HepG2 (cell line): Measurements from ENCODE around the gene SEC31B. TPM values are rescaled to one million over a fixed set of nuclear protein-coding genes. Genes with fewer than 3 reads are reported as not detected.

Source experiments
- ATAC-seq: fragments of 200-7000 bp; cut with Tn5 transposase; 3 replicates; pipeline ENCODE4 v1.9.1; 2020; ENCODE audit warnings: mild to moderate bottlenecking, moderate library complexity
- BruUV-seq: library from RNA; stranded (reverse); fragments of 400-500 nt; replicated peaks from 2 replicates; lab custom pipeline; 2021; lab: Mats Ljungman, UMichigan
- CTCF ChIA-PET: fragments of 300-600 bp; formaldehyde crosslinking; extraction: SDS; loops from one replicate; lab custom pipeline; 2021; ENCODE audit warnings: low total read pairs, inconsistent platforms, low intra/inter-chr PET ratio; lab: Yijun Ruan, JAX
- POLR2A ChIA-PET: fragments of 350-600 bp; sonication (Branson Sonifier 250); formaldehyde crosslinking; loops from one replicate; lab custom pipeline; 2020; ENCODE audit warnings: antibody characterized with exemption, inconsistent platforms; lab: Yijun Ruan, JAX
- DNase-seq: peaks from one replicate; pipeline ENCODE4 v3.0.0-alpha.2; 2015; ENCODE audit warnings: low spot score
- FAIRE-seq: peaks from 3 replicates; lab custom pipeline; 2011; peaks lifted over from hg19 to GRCh38; lab: Jason Lieb, UNC
- H2AFZ ChIP-seq: one replicate; pipeline ENCODE4 v1.6.1; 2011; ENCODE audit warnings: low read length, inconsistent platforms
- H3K27ac ChIP-seq: fragments of 300-600 bp; 3 replicates; pipeline ENCODE4 v1.8.0; 2011; ENCODE audit warnings: mixed run types, mild to moderate bottlenecking, mixed read lengths, low read length, inconsistent platforms; ENCODE audit not compliant: insufficient read depth; ENCODE audit errors: extremely low read length
- H3K27me3 ChIP-seq, 2 experiments: fragments of 200-600 bp in 1 of 2; 2 replicates in 1 of 2; 3 replicates in 1 of 2; pipeline versions ENCODE4 v1.6.0 to v1.8.0; 2011; ENCODE audit warnings: low read length in 2 of 2, mild to moderate bottlenecking in 2 of 2, moderate library complexity in 2 of 2, inconsistent platforms in 1 of 2; ENCODE audit not compliant: insufficient read depth in 2 of 2, control insufficient read depth in 1 of 2
- H3K36me3 ChIP-seq, 2 experiments: fragments of 200-600 bp in 1 of 2; replicated peaks in 1 of 2; 2 replicates in 1 of 2; 3 replicates in 1 of 2; pipeline versions ENCODE4 v1.5.1 to v1.8.0; 2011; ENCODE audit warnings: low read length in 2 of 2, inconsistent platforms in 1 of 2; ENCODE audit not compliant: insufficient read depth in 2 of 2, control insufficient read depth in 1 of 2
- H3K4me1 ChIP-seq: 2 replicates; pipeline ENCODE4 v1.5.1; 2012; ENCODE audit warnings: low read length, inconsistent platforms; ENCODE audit not compliant: insufficient read depth
- H3K4me2 ChIP-seq: 2 replicates; pipeline ENCODE4 v1.6.0; 2011; ENCODE audit warnings: low read depth, low read length, inconsistent platforms
- H3K4me3 ChIP-seq, 3 experiments: fragments of 200-600 bp in 1 of 3; sonication (generic), shearing (Covaris generic) in 1 of 3; replicated peaks in 1 of 3; 2 replicates each; pipeline ENCODE4 v1.5.1; 2011 to 2016; ENCODE audit warnings: low read length in 3 of 3, inconsistent platforms in 2 of 3, low read depth in 2 of 3, mild to moderate bottlenecking in 2 of 3, control low read depth in 1 of 3, mixed read lengths in 1 of 3; ENCODE audit not compliant: insufficient read depth in 1 of 3
- H3K79me2 ChIP-seq: one replicate; pipeline ENCODE4 v1.6.1; 2011; ENCODE audit warnings: low read length, inconsistent platforms; ENCODE audit not compliant: insufficient read depth
- H3K9ac ChIP-seq: 2 replicates; pipeline ENCODE4 v1.6.0; 2011; ENCODE audit warnings: mild to moderate bottlenecking, low read depth, low read length, inconsistent platforms; ENCODE audit not compliant: insufficient read depth
- H3K9me3 ChIP-seq: 2 replicates; pipeline ENCODE4 v1.5.1; 2012; ENCODE audit warnings: mild to moderate bottlenecking, low read length
- H4K20me1 ChIP-seq: 2 replicates; pipeline ENCODE4 v1.6.0; 2011; ENCODE audit warnings: inconsistent platforms, mild to moderate bottlenecking, low read length, moderate library complexity; ENCODE audit not compliant: insufficient read depth
- GTF3A ChIP-seq: sonication (generic); formaldehyde crosslinking; conservative IDR thresholded peaks from 2 replicates; pipeline ENCODE4 v1.4.0; 2020; ENCODE audit warnings: mild to moderate bottlenecking, missing genetic modification reagents
- ISX ChIP-seq: sonication (generic); formaldehyde crosslinking; conservative IDR thresholded peaks from 2 replicates; pipeline ENCODE4 v1.5.0; 2020; ENCODE audit warnings: missing genetic modification reagents
- MAX ChIP-seq: IDR thresholded peaks from 2 replicates; pipeline ENCODE4 v1.6.1; 2012; ENCODE audit warnings: inconsistent platforms
- NFRKB ChIP-seq: fragments of 450-650 bp; IDR thresholded peaks from 2 replicates; pipeline ENCODE4 v1.6.1; 2017
- NR2F1 ChIP-seq, 2 experiments: fragments of 450-650 bp in 1 of 2; formaldehyde crosslinking in 1 of 2; IDR thresholded peaks; 2 replicates each; pipeline versions ENCODE4 v1.5.0 to v1.6.1; 2016 to 2020; ENCODE audit warnings: mild to moderate bottlenecking in 1 of 2, missing compliant biosample characterization in 1 of 2, missing genetic modification reagents in 1 of 2, moderate library complexity in 1 of 2
- RFXANK ChIP-seq: IDR thresholded peaks from 2 replicates; pipeline ENCODE4 v1.6.1; 2016
- RXRB ChIP-seq: IDR thresholded peaks from 2 replicates; pipeline ENCODE4 v1.6.1; 2016; ENCODE audit warnings: borderline replicate concordance, missing genetic modification reagents, missing compliant biosample characterization
- SATB2 ChIP-seq: sonication (generic); formaldehyde crosslinking; IDR thresholded peaks from 2 replicates; pipeline ENCODE4 v1.5.0; 2020; ENCODE audit warnings: missing genetic modification reagents
- SP140L ChIP-seq: sonication (generic); formaldehyde crosslinking; IDR thresholded peaks from 2 replicates; pipeline ENCODE4 v1.4.0; 2020; ENCODE audit warnings: missing genetic modification reagents, borderline replicate concordance
- ZBTB3 ChIP-seq: sonication (generic); formaldehyde crosslinking; IDR thresholded peaks from 2 replicates; pipeline ENCODE4 v1.4.0; 2020; ENCODE audit warnings: low read depth, mild to moderate bottlenecking, moderate library complexity, missing genetic modification reagents, borderline replicate concordance
- ZKSCAN5 ChIP-seq: sonication (generic); formaldehyde crosslinking; IDR thresholded peaks from 2 replicates; pipeline ENCODE4 v1.5.1; 2020; ENCODE audit warnings: mild to moderate bottlenecking, missing genetic modification reagents
- ZNF101 ChIP-seq: sonication (generic); formaldehyde crosslinking; IDR thresholded peaks from 2 replicates; pipeline ENCODE4 v1.4.0; 2020; ENCODE audit warnings: mild to moderate bottlenecking, low read depth, missing genetic modification reagents, borderline replicate concordance
- ZNF251 ChIP-seq: sonication (generic); formaldehyde crosslinking; IDR thresholded peaks from 2 replicates; pipeline ENCODE4 v1.9.0; 2021; ENCODE audit warnings: mild to moderate bottlenecking, missing genetic modification reagents
- ZNF274 ChIP-seq: sonication (generic); formaldehyde crosslinking; IDR thresholded peaks from 2 replicates; pipeline ENCODE4 v1.5.1; 2020; ENCODE audit warnings: mild to moderate bottlenecking, missing genetic modification reagents
- ZNF3 ChIP-seq: IDR thresholded peaks from 2 replicates; pipeline ENCODE4 v1.7.0; 2017; ENCODE audit warnings: inconsistent platforms
- ZNF549 ChIP-seq: sonication (generic); formaldehyde crosslinking; IDR thresholded peaks from 2 replicates; pipeline ENCODE4 v1.5.0; 2020; ENCODE audit warnings: missing genetic modification reagents
- ZNF678 ChIP-seq: sonication (generic); formaldehyde crosslinking; IDR thresholded peaks from 2 replicates; pipeline ENCODE4 v1.4.0; 2020; ENCODE audit warnings: mild to moderate bottlenecking, missing genetic modification reagents
- ZNF737 ChIP-seq: sonication (generic); formaldehyde crosslinking; IDR thresholded peaks from 2 replicates; pipeline ENCODE4 v1.5.0; 2020; ENCODE audit warnings: missing genetic modification reagents, mild to moderate bottlenecking, borderline replicate concordance
- ZNF768 ChIP-seq: sonication (generic); formaldehyde crosslinking; IDR thresholded peaks from 2 replicates; pipeline ENCODE4 v1.4.0; 2020; ENCODE audit warnings: missing genetic modification reagents
- in situ Hi-C: cut with HindIII; loops from 2 replicates; pipeline ENCODE4 v1.10.0; 2017; ENCODE audit warnings: low pct_unique_long_range_greater_than_20kb; ENCODE audit not compliant: extremely low pct_ligation_motif_present
- intact Hi-C: fragments of 100-400 bp; cut with micrococcal nuclease; formaldehyde crosslinking; loops from one replicate; pipeline ENCODE4 v1.10.0; 2022; ENCODE audit not compliant: unreplicated experiment
- polyA plus RNA-seq, 8 experiments: library from polyadenylated mRNA; depleted of rRNA in 3 of 8; stranded (reverse) in 7 of 8; unstranded in 1 of 8; fragments of >200 nt; fragmentation: Illumina TruSeq in 4 of 8; extraction: Trizol in 4 of 8; gene quantifications; 2 replicates each; pipeline versions ENCODE4 v1.2.1 to v1.2.3, GENCODE V29; 2011 to 2016; ENCODE audit warnings: low read depth in 4 of 8, missing spikeins in 1 of 8, mixed read lengths in 1 of 8; ENCODE audit not compliant: insufficient read depth in 1 of 8
- total RNA-seq, 5 experiments: library from RNA; depleted of rRNA; stranded (reverse); fragments of >200 nt; fragmentation: Illumina TruSeq; extraction: Trizol; gene quantifications; 2 replicates each; pipeline ENCODE4 v1.2.3, GENCODE V29; 2016; ENCODE audit warnings: low read depth in 1 of 5
- TF ChIP-seq, protein P1 (sequence below): sonication (generic); formaldehyde crosslinking; IDR thresholded peaks from 2 replicates; pipeline ENCODE4 v1.8.1; 2023; ENCODE audit warnings: mild to moderate bottlenecking, inconsistent platforms, moderate library complexity, missing genetic modification reagents, borderline replicate concordance
- TF ChIP-seq, protein P2 (sequence below): sonication (generic); formaldehyde crosslinking; IDR thresholded peaks from 2 replicates; pipeline ENCODE4 v1.5.0; 2020; ENCODE audit warnings: mild to moderate bottlenecking, missing genetic modification reagents
- TF ChIP-seq, protein P3 (sequence below): sonication (generic); formaldehyde crosslinking; IDR thresholded peaks from 2 replicates; pipeline ENCODE4 v1.4.0; 2020; ENCODE audit warnings: mild to moderate bottlenecking, low read depth, missing genetic modification reagents
- TF ChIP-seq, protein P4 (sequence below): sonication (generic); formaldehyde crosslinking; IDR thresholded peaks from 2 replicates; pipeline ENCODE4 v1.8.1; 2022; ENCODE audit warnings: mild to moderate bottlenecking, missing genetic modification reagents

SEC31B gene
- total and polyA plus RNA-seq, 2 of the 13 experiments (the other 11 are each of a cell fraction or from before 2014, with no cell fraction given): 2.0 to 8.3 TPM

DNA sequence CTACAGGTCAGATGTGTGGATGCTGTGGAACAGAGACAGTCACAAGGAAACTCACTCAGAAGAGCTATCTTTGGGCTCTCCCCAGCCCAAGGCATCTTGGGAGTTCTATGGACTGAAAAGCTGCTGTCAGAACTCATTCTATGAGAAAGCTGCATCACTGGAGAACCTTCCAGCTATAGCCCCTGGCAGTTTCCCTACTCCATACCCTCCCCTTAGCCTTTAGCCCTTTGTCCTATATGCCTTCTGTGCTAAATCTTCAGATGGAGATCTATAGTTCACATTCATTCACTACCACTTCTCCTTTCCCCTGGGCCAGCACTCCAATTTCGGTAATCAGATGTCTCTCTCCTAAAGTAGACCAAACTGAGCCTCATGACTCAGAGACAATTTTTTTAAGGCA lies 49.9 kb downstream of the SEC31B start (continued):
- TF ChIP-seq RXRB (CRISPR knock-in tag) (no peak), SP140L (CRISPR knock-in tag) (no peak), GTF3A (CRISPR knock-in tag) (no peak), ZNF737 (CRISPR knock-in tag) (no peak), ZNF251 (no peak), ISX (no peak), ZNF101 (CRISPR knock-in tag) (no peak), ZNF678 (CRISPR knock-in tag) (no peak)

GRCh38 chr10:100468978-100469377 lies 50.7 kb downstream of the SEC31B start:
- no TSS peak for BruUV-seq
- no peak for FAIRE-seq
- Histone ChIP-seq H2AFZ (no peak overlapping the region), H3K27ac (no peak overlapping the region), H3K4me1 (no peaks in the 10 kb centered on the region), H3K79me2 (no peaks in the 10 kb centered on the region), H3K9me3 (no peaks in the 10 kb centered on the region), H3K36me3 (no peaks in the 10 kb centered on the region), H3K27me3 (peaks cover 0 to 17% of the 10 kb centered on the region in 2 experiments; a peak in 2 of 5 replicates), H4K20me1 (no peaks in the 10 kb centered on the region), H3K4me2 (no peak overlapping the region), H3K4me3 (no peak overlapping the region), H3K9ac (no peak overlapping the region)
- intact Hi-C loops (no loop called here), in situ Hi-C loops (no loop called here)
- DNase-seq: no peak
- POLR2A ChIA-PET: no interaction called here
- CTCF ChIA-PET: no interaction called here
- ATAC-seq: no peak
- no peak for TF ChIP-seq SATB2 (CRISPR knock-in tag)
- TF ChIP-seq ZBTB3 (CRISPR knock-in tag): no peak
- TF ChIP-seq NFRKB: no peak
- TF ChIP-seq, protein P1, sequence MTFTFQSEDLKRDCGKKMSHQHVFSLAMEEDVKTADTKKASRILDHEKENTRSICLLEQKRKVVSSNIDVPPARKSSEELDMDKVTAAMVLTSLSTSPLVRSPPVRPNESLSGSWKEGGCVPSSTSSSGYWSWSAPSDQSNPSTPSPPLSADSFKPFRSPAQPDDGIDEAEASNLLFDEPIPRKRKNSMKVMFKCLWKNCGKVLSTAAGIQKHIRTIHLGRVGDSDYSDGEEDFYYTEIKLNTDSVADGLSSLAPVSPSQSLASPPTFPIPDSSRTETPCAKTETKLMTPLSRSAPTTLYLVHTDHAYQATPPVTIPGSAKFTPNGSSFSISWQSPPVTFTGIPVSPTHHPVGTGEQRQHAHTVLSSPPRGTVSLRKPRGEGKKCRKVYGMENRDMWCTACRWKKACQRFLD (CRISPR knock-in tag): no peak
- TF ChIP-seq, protein P2, sequence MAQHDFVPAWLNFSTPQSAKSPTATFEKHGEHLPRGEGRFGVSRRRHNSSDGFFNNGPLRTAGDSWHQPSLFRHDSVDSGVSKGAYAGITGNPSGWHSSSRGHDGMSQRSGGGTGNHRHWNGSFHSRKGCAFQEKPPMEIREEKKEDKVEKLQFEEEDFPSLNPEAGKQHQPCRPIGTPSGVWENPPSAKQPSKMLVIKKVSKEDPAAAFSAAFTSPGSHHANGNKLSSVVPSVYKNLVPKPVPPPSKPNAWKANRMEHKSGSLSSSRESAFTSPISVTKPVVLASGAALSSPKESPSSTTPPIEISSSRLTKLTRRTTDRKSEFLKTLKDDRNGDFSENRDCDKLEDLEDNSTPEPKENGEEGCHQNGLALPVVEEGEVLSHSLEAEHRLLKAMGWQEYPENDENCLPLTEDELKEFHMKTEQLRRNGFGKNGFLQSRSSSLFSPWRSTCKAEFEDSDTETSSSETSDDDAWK (CRISPR knock-in tag): no peak
- no peak for TF ChIP-seq ZNF274
- TF ChIP-seq, protein P3, sequence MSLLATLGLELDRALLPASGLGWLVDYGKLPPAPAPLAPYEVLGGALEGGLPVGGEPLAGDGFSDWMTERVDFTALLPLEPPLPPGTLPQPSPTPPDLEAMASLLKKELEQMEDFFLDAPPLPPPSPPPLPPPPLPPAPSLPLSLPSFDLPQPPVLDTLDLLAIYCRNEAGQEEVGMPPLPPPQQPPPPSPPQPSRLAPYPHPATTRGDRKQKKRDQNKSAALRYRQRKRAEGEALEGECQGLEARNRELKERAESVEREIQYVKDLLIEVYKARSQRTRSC: no peak
- no peak for TF ChIP-seq ZNF549 (CRISPR knock-in tag)
- TF ChIP-seq, protein P4, sequence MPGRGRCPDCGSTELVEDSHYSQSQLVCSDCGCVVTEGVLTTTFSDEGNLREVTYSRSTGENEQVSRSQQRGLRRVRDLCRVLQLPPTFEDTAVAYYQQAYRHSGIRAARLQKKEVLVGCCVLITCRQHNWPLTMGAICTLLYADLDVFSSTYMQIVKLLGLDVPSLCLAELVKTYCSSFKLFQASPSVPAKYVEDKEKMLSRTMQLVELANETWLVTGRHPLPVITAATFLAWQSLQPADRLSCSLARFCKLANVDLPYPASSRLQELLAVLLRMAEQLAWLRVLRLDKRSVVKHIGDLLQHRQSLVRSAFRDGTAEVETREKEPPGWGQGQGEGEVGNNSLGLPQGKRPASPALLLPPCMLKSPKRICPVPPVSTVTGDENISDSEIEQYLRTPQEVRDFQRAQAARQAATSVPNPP: no peak
- no peak for TF ChIP-seq ZNF3
- TF ChIP-seq ZKSCAN5: no peak
- TF ChIP-seq MAX: no peak
- TF ChIP-seq NR2F1 (CRISPR knock-in tag; IDR thresholded peaks at IDR 0.05): no peak
- TF ChIP-seq ZNF768 (CRISPR knock-in tag): no peak
- no peak for TF ChIP-seq RFXANK
